ENCODE data around the gene ATG14.

The ATG14 gene

DNA sequence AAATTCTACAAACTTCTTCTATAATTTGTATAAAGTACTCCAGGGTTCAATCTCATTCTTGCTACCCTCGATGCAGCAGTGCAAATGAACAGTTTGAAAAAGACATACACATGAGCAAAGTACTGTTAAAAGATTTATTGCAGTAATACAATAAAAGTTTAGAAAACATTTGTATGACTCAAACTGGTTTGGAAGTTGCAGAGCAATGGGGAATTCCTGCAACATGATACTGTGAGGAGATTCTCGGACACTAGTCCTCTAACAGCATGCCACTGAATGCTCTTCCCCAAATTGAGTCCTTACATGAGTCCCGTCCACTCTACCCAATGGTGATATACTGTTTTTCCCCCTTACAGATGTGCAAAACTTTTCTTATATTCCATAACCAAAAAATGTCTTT is 45.4 kb downstream of the ATG14 start:
- DNase-seq (ENCODE audit: low spot score) = no peak
- no peak overlapping the region for H3K27ac ChIP-seq
- POLR2A ChIA-PET (ENCODE audit: low non-redundant PET) = no interaction called here
- CTCF ChIA-PET = interaction anchor here (0.6 kb wide), 2 partner anchors 16 to 63 kb away, joined by 3 to 4 read pairs; no protein-coding TSS in a partner anchor
- TF ChIP-seq, protein P1, sequence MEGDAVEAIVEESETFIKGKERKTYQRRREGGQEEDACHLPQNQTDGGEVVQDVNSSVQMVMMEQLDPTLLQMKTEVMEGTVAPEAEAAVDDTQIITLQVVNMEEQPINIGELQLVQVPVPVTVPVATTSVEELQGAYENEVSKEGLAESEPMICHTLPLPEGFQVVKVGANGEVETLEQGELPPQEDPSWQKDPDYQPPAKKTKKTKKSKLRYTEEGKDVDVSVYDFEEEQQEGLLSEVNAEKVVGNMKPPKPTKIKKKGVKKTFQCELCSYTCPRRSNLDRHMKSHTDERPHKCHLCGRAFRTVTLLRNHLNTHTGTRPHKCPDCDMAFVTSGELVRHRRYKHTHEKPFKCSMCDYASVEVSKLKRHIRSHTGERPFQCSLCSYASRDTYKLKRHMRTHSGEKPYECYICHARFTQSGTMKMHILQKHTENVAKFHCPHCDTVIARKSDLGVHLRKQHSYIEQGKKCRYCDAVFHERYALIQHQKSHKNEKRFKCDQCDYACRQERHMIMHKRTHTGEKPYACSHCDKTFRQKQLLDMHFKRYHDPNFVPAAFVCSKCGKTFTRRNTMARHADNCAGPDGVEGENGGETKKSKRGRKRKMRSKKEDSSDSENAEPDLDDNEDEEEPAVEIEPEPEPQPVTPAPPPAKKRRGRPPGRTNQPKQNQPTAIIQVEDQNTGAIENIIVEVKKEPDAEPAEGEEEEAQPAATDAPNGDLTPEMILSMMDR (conservative IDR thresholded peaks at IDR 0.05; ENCODE audit: low read depth) = no peak

DNA sequence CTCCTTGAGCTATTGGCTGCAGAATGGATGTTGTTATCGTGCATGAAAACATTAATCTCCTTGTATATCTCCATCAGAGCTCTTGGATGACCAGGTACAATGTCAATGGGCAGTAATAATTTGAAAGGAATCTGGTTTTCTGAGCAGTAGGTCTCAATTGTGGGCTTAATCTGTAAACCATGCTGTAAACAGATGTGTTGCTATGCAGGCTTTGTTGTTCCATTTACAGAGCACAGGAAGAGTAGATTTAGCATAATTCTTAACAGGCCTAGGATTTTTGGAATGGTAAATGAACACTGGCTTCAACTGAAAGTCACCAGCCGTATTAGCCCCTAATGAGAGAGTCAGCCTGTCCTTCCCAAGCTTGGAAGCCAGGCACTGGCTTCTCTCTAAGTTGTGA is 50.4 kb downstream of the ATG14 start:
- ChIA-PET CTCF (interaction anchor here (1.0 kb wide), 1 partner anchor 90 kb away, joined by 5 read pairs; no protein-coding TSS in a partner anchor), POLR2A (ENCODE audit: low non-redundant PET) (no interaction called here)
- DNase-seq (ENCODE audit: low spot score) = no peak
- H3K27ac ChIP-seq = no peak overlapping the region
- TF ChIP-seq, protein P1 (conservative IDR thresholded peaks at IDR 0.05; ENCODE audit: low read depth) = no peak

DNA sequence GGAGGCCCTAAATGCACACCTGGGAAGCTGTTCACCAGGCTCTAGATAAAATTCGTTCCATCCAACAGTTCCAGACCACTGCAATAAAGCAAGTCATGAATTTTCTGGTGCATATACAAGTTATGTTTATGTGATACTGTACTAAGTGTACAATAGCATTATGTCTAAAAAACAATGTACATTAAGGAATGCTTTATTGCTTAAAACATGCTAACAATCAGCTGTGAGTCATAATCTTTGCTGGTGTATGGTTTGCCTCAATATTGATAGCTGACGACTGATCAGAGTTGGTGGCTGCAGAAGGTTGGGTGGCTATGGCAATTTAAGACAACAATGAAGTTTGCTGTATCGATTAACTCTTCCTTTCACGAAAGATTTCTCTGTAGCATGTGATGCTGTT is 52.3 kb downstream of the ATG14 start:
- CTCF ChIA-PET = no interaction called here
- POLR2A ChIA-PET (ENCODE audit: low non-redundant PET) = no interaction called here
- no peak for DNase-seq (ENCODE audit: low spot score)
- TF ChIP-seq, protein P1 (conservative IDR thresholded peaks at IDR 0.05; ENCODE audit: low read depth) = no peak
- H3K27ac ChIP-seq = no peak overlapping the region

DNA sequence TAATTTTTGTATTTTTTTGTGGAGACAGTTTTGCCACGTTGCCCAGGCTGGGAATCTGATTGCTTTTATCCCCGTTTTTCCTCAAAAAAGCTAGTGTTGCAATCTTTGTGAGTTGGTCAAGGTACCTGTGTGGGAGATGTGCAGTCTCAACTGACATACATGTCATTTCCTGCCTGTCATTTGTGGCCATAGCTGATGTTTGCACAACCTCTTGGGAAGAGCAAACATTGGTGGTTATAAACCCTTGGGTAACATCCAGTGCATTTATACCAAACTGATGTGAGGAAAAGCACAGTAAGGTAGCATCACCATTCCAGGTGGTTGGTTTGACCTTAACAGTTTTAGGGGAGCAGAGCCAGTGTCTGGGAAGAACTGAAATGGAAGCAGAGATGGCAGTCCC is 54.7 kb downstream of the ATG14 start:
- no peak for DNase-seq (ENCODE audit: low spot score)
- ChIA-PET POLR2A (ENCODE audit: low non-redundant PET) (no interaction called here), CTCF (no interaction called here)
- no peak overlapping the region for H3K27ac ChIP-seq
- TF ChIP-seq, protein P1 (conservative IDR thresholded peaks at IDR 0.05; ENCODE audit: low read depth) = no peak

DNA sequence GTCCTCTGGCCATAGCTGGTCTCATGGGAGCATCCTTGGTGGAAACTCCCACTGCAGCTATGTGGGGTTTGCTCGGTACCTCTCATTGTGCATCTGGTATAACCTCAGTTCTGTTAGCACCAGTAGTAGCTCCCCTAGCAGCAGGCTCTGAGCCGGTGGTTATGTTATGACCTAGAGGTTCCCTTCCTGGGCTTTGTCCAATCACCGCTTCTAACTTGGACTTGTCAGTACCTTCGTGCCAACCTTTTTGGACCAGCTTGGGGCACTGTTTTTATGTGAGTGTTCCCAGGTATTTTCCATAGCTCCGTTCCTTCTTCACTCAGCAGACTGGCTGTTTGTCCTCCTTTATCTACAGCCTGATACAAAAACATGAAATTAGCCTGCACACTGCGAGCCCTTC is 55.7 kb downstream of the ATG14 start:
- POLR2A ChIA-PET (ENCODE audit: low non-redundant PET) = no interaction called here
- TF ChIP-seq, protein P1 (conservative IDR thresholded peaks at IDR 0.05; ENCODE audit: low read depth) = no peak

DNA sequence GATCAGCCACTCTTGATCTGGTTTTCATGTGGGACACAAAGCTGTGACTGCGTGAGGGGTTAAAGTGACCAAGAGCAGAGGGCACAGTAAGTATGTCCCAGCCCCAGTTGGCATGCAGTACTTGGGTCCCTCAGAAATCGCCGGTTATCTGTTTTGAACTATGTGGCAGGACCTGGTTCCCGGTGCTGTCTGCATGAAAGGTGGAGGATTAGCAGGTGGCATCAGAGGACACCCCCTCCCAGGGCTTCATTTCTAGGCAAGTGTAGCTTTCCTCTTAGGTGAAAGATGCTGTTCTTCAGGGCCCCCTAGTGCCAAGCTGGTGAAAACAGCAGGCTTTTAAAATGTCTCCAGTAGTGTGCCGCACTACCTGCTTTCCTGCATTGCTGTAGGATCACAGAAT is 57.1 kb downstream of the ATG14 start:
- ChIA-PET POLR2A (ENCODE audit: low non-redundant PET) (interaction anchor here (0.9 to 1.0 kb wide), 2 partner anchors 83 to 162 kb away, joined by 3 to 4 read pairs; no protein-coding TSS in a partner anchor), CTCF (interaction anchor here (0.6 to 0.9 kb wide), 7 partner anchors 12 to 282 kb away, joined by 3 to 4 read pairs (median 3); partner anchors contain the start of gene FBXO34)
- DNase-seq (ENCODE audit: low spot score) = peak; percentile 54
- TF ChIP-seq, protein P1 (conservative IDR thresholded peaks at IDR 0.05; ENCODE audit: low read depth) = peak; percentile 65
- no peak overlapping the region for H3K27ac ChIP-seq

More for the DNA sequence above, 55.7 kb downstream of the ATG14 start:
- DNase-seq (ENCODE audit: low spot score) = no peak
- no peak overlapping the region for H3K27ac ChIP-seq
- CTCF ChIA-PET = interaction anchor here (0.9 kb wide), 1 partner anchor 90 kb away, joined by 4 read pairs; no protein-coding TSS in a partner anchor

Measured in RWPE1 (cell line).